Measurements from ENCODE around the gene DAP. TPM values are rescaled to one million over a fixed set of nuclear protein-coding genes. Genes with fewer than 3 reads are reported as not detected.

The DAP gene
- total and polyA plus RNA-seq, 2 of the 13 experiments (the other 11 are each of a cell fraction or from before 2014, with no cell fraction given), result 22.0 to 57.5 TPM

GRCh38 chr5:10709409-10709808, 51.6 kb downstream of the DAP start:
- 90% methylated on average over 3 of the region's 4 CpGs for WGBS (ENCODE audit: low lambda C conversion rate)
- BruUV-seq (replicated peaks), result no TSS peak
- TF ChIP-seq POLR2G (IDR thresholded peaks at IDR 0.05; ENCODE audit: low read depth, low read length), result no peak
- TF ChIP-seq ZSCAN25 (CRISPR knock-in tag; IDR thresholded peaks at IDR 0.05), result no peak
- TF ChIP-seq PHF21A (CRISPR knock-in tag; IDR thresholded peaks at IDR 0.05), result no peak
- no peak for TF ChIP-seq CREB3 (CRISPR knock-in tag; IDR thresholded peaks at IDR 0.05)
- no peak for FAIRE-seq
- no peak for DNase-seq (ENCODE audit: low spot score)
- H3K4me3 ChIP-seq (replicated peaks in 1 of 3; ENCODE audit: insufficient read depth in 1 of 3, low read depth in 2 of 3, low read length in 3 of 3), result no peak overlapping the region
- H3K9me3 ChIP-seq (ENCODE audit: low read length), result no peaks in the 10 kb centered on the region
- POLR2A ChIA-PET, result no interaction called here
- H2AFZ ChIP-seq (ENCODE audit: low read length), result no peak overlapping the region
- peaks cover 4% of the 10 kb centered on the region for H3K79me2 ChIP-seq (ENCODE audit: insufficient read depth, low read length)
- H3K27me3 ChIP-seq (ENCODE audit: control insufficient read depth in 1 of 2, insufficient read depth in 2 of 2, low read length in 2 of 2), result no peaks in the 10 kb centered on the region
- ATAC-seq, result no peak
- no peak overlapping the region for H3K4me2 ChIP-seq (ENCODE audit: low read depth, low read length)
- no peak overlapping the region for H3K9ac ChIP-seq (ENCODE audit: insufficient read depth, low read depth, low read length)
- peaks cover 23 to 58% of the 10 kb centered on the region in 2 experiments for H3K36me3 ChIP-seq (replicated peaks in 1 of 2; ENCODE audit: control insufficient read depth in 1 of 2, insufficient read depth in 2 of 2, low read length in 2 of 2)
- CTCF ChIA-PET (ENCODE audit: low intra/inter-chr PET ratio, low total read pairs), result no interaction called here
- in situ Hi-C loops (cut with HindIII; ENCODE audit: extremely low pct_ligation_motif_present, low pct_unique_long_range_greater_than_20kb) (no loop called here), intact Hi-C loops (cut with micrococcal nuclease; ENCODE audit: unreplicated experiment) (no loop called here)
- H4K20me1 ChIP-seq (ENCODE audit: insufficient read depth, low read length), result peaks cover 22% of the 10 kb centered on the region; the same call in 1 of the 2 replicates
- H3K4me1 ChIP-seq (ENCODE audit: insufficient read depth, low read length), result no peaks in the 10 kb centered on the region
- no peak overlapping the region for H3K27ac ChIP-seq (ENCODE audit: extremely low read length, insufficient read depth, low read length)

GRCh38 chr5:10708189-10708944, 52.7 kb downstream of the DAP start:
- H3K27me3 ChIP-seq (ENCODE audit: control insufficient read depth in 1 of 2, insufficient read depth in 2 of 2, low read length in 2 of 2), result no peaks in the 10 kb centered on the region
- H3K9ac ChIP-seq (ENCODE audit: insufficient read depth, low read depth, low read length), result no peak overlapping the region
- BruUV-seq (replicated peaks), result no TSS peak
- H3K36me3 ChIP-seq (replicated peaks in 1 of 2; ENCODE audit: control insufficient read depth in 1 of 2, insufficient read depth in 2 of 2, low read length in 2 of 2), result peaks cover 21 to 58% of the 10 kb centered on the region in 2 experiments; a peak in 4 of 5 replicates
- H2AFZ ChIP-seq (ENCODE audit: low read length), result no peak overlapping the region
- no peak overlapping the region for H3K4me2 ChIP-seq (ENCODE audit: low read depth, low read length)
- no peaks in the 10 kb centered on the region for H3K9me3 ChIP-seq (ENCODE audit: low read length)
- no peak overlapping the region for H3K4me3 ChIP-seq (replicated peaks in 1 of 3; ENCODE audit: insufficient read depth in 1 of 3, low read depth in 2 of 3, low read length in 3 of 3)
- no peak overlapping the region for H3K27ac ChIP-seq (ENCODE audit: extremely low read length, insufficient read depth, low read length)
- POLR2A ChIA-PET, result no interaction called here
- intact Hi-C loops (cut with micrococcal nuclease; ENCODE audit: unreplicated experiment) (no loop called here), in situ Hi-C loops (cut with HindIII; ENCODE audit: extremely low pct_ligation_motif_present, low pct_unique_long_range_greater_than_20kb) (no loop called here)
- FAIRE-seq (no peak), ATAC-seq (no peak), DNase-seq (ENCODE audit: low spot score) (no peak)
- CTCF ChIA-PET (ENCODE audit: low intra/inter-chr PET ratio, low total read pairs), result no interaction called here
- WGBS (ENCODE audit: low lambda C conversion rate), result 96% methylated on average over 10 of the region's 10 CpGs
- TF ChIP-seq ZKSCAN5 (CRISPR knock-in tag; IDR thresholded peaks at IDR 0.05) (no peak), ZBTB46 (CRISPR knock-in tag; IDR thresholded peaks at IDR 0.05; ENCODE audit: borderline replicate concordance) (no peak), BCL3 (CRISPR knock-in tag; IDR thresholded peaks at IDR 0.05) (no peak), ZNF224 (CRISPR knock-in tag; IDR thresholded peaks at IDR 0.05) (no peak), ZNF788 (CRISPR knock-in tag; IDR thresholded peaks at IDR 0.05; ENCODE audit: borderline replicate concordance) (no peak)
- H3K4me1 ChIP-seq (ENCODE audit: insufficient read depth, low read length), result no peaks in the 10 kb centered on the region
- H3K79me2 ChIP-seq (ENCODE audit: insufficient read depth, low read length), result peaks cover 4% of the 10 kb centered on the region
- peaks cover 27% of the 10 kb centered on the region; the same call in 1 of the 2 replicates for H4K20me1 ChIP-seq (ENCODE audit: insufficient read depth, low read length)

Measured in HepG2 (cell line).